OCI-LY7 (cell line): ENCODE measurements around the gene PDE9A. TPM values are rescaled to one million over a fixed set of nuclear protein-coding genes. Genes with fewer than 3 reads are reported as not detected.

Experiments
- BruUV-seq: library from RNA; stranded (reverse); fragments of 400-500 nt; replicated peaks from 2 replicates; lab custom pipeline; 2021; lab: Mats Ljungman, UMichigan
- CTCF ChIA-PET: fragments of 300-600 bp; sonication (Branson Sonifier 250); formaldehyde crosslinking; loops from one replicate; lab custom pipeline; 2022; ENCODE audit warnings: antibody characterized with exemption; ENCODE audit not compliant: unreplicated experiment; lab: Charles Lee
- POLR2A ChIA-PET: fragments of 300-600 bp; sonication (Branson Sonifier 250); formaldehyde crosslinking; loops from one replicate; lab custom pipeline; 2022; ENCODE audit warnings: antibody characterized with exemption; lab: Charles Lee
- DNase-seq: peaks from one replicate; pipeline ENCODE4 v3.0.0-alpha.2; 2015; ENCODE audit warnings: low spot score
- H2AFZ ChIP-seq: fragments of 200-600 bp; sonication (generic), shearing (Covaris generic); 2 replicates; pipeline ENCODE4 v1.6.1; 2014; ENCODE audit warnings: mild to moderate bottlenecking, antibody characterized with exemption, low read length, moderate library complexity
- H3K27ac ChIP-seq: fragments of 200-600 bp; sonication (generic); 2 replicates; pipeline ENCODE4 v1.5.1; 2014; ENCODE audit warnings: mixed run types, low read depth, mild to moderate bottlenecking, moderate library complexity, low read length, inconsistent platforms; ENCODE audit not compliant: poor library complexity, severe bottlenecking
- H3K36me3 ChIP-seq: fragments of 200-600 bp; sonication (generic); 2 replicates; pipeline ENCODE4 v1.6.1; 2014; ENCODE audit warnings: mild to moderate bottlenecking, antibody characterized with exemption, low read length, moderate library complexity, mixed read lengths; ENCODE audit not compliant: insufficient read depth
- H3K4me1 ChIP-seq: fragments of 200-600 bp; sonication (generic); 2 replicates; pipeline ENCODE4 v1.5.1; 2014; ENCODE audit warnings: mild to moderate bottlenecking, low read length; ENCODE audit not compliant: insufficient read depth, poor library complexity, severe bottlenecking
- H3K4me2 ChIP-seq: fragments of 200-600 bp; sonication (generic); 2 replicates; pipeline ENCODE4 v1.6.1; 2014; ENCODE audit warnings: mild to moderate bottlenecking, low read length
- H3K4me3 ChIP-seq: fragments of 200-600 bp; sonication (generic); 2 replicates; pipeline ENCODE4 v1.5.1; 2014; ENCODE audit warnings: mild to moderate bottlenecking, low read depth, low read length; ENCODE audit not compliant: poor library complexity, severe bottlenecking
- H3K79me2 ChIP-seq: fragments of 200-600 bp; sonication (generic); 2 replicates; pipeline ENCODE4 v1.6.1; 2016; ENCODE audit warnings: low read depth, mild to moderate bottlenecking, low read length, moderate library complexity, mixed read lengths; ENCODE audit not compliant: insufficient read depth
- H3K9me2 ChIP-seq: fragments of 200-600 bp; sonication (generic); 2 replicates; pipeline ENCODE4 v1.6.1; 2016; ENCODE audit warnings: mild to moderate bottlenecking, low read length, mixed read lengths; ENCODE audit not compliant: insufficient read depth
- H3K9me3 ChIP-seq: fragments of 200-600 bp; sonication (generic); 2 replicates; pipeline ENCODE4 v1.6.1; 2014; ENCODE audit warnings: mild to moderate bottlenecking, mixed run types, low read length, mixed read lengths
- H4K20me1 ChIP-seq: fragments of 200-600 bp; sonication (generic); 2 replicates; pipeline ENCODE4 v1.6.1; 2014; ENCODE audit warnings: mild to moderate bottlenecking, antibody characterized with exemption, low read length, moderate library complexity, mixed read lengths; ENCODE audit not compliant: insufficient read depth
- EZH2phosphoT487 ChIP-seq: fragments of 200-600 bp; sonication (generic); IDR thresholded peaks from 2 replicates; pipeline ENCODE4 v1.6.1; 2018; ENCODE audit warnings: low read depth, borderline replicate concordance, mild to moderate bottlenecking, mixed run types, antibody characterized with exemption, low read length, moderate library complexity, mixed read lengths
- intact Hi-C: fragments of 100-400 bp; cut with micrococcal nuclease; formaldehyde crosslinking; loops from one replicate; pipeline ENCODE4 v1.10.0; 2022; ENCODE audit not compliant: unreplicated experiment
- total RNA-seq, 2 experiments: library from RNA; depleted of rRNA in 1 of 2; stranded (reverse); fragments of >200 nt in 1 of 2; shearing (Covaris generic) in 1 of 2; gene quantifications; 2 replicates each; pipeline ENCODE4 v1.2.3, GENCODE V29; 2014 to 2022
- TF ChIP-seq, protein P1 (sequence below): fragments of 200-600 bp; sonication (generic); conservative IDR thresholded peaks from 2 replicates; pipeline ENCODE4 v1.5.1; 2014; ENCODE audit warnings: mild to moderate bottlenecking, antibody characterized with exemption, low read length, moderate library complexity, mixed read lengths

Gene PDE9A
- total RNA-seq, 2 experiments from 2014 or later: 11.4 to 22.4 TPM

DNA sequence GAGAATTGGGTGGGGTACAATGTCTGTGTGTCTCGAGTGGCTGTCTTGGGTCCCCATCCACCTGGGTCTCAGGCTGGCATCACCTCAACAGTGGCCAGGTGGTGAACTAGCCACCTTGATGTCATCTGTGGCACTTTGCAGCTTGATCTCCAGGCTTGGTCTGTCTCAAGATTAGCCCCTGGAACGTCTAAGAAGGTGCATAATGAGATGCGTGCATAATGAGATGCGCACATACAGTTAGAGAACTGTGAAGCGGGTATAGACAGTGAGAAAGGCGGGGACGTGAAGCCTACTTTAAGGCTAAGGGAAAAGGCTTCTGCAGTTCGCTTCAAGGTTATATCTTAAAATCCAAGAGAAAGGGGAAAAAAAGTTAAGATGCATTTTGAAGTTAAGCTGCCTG, 127.2 kb downstream of the PDE9A start:
- ChIA-PET POLR2A (no interaction called here), CTCF (no interaction called here)
- Histone ChIP-seq H3K4me3 (no peak overlapping the region), H3K36me3 (no peaks in the 10 kb centered on the region), H3K27ac (no peak overlapping the region), H4K20me1 (no peaks in the 10 kb centered on the region), H3K9me3 (no peaks in the 10 kb centered on the region), H3K4me2 (no peak overlapping the region), H3K4me1 (no peaks in the 10 kb centered on the region), H2AFZ (no peak overlapping the region), H3K9me2 (no peaks in the 10 kb centered on the region), H3K79me2 (no peaks in the 10 kb centered on the region)
- TF ChIP-seq EZH2phosphoT487: no peak
- DNase-seq: no peak
- no TSS peak for BruUV-seq
- intact Hi-C loops: no loop called here

GRCh38 chr21:42781150-42781970, 127.9 kb downstream of the PDE9A start:
- TF ChIP-seq, protein P1, sequence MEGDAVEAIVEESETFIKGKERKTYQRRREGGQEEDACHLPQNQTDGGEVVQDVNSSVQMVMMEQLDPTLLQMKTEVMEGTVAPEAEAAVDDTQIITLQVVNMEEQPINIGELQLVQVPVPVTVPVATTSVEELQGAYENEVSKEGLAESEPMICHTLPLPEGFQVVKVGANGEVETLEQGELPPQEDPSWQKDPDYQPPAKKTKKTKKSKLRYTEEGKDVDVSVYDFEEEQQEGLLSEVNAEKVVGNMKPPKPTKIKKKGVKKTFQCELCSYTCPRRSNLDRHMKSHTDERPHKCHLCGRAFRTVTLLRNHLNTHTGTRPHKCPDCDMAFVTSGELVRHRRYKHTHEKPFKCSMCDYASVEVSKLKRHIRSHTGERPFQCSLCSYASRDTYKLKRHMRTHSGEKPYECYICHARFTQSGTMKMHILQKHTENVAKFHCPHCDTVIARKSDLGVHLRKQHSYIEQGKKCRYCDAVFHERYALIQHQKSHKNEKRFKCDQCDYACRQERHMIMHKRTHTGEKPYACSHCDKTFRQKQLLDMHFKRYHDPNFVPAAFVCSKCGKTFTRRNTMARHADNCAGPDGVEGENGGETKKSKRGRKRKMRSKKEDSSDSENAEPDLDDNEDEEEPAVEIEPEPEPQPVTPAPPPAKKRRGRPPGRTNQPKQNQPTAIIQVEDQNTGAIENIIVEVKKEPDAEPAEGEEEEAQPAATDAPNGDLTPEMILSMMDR: no peak
- no peak overlapping the region for H2AFZ ChIP-seq
- no peaks in the 10 kb centered on the region for H3K4me1 ChIP-seq
- intact Hi-C loops: no loop called here
- CTCF ChIA-PET: no interaction called here
- no peaks in the 10 kb centered on the region for H3K9me3 ChIP-seq
- no peak overlapping the region for H3K4me3 ChIP-seq
- no peaks in the 10 kb centered on the region for H3K79me2 ChIP-seq
- H3K9me2 ChIP-seq: no peaks in the 10 kb centered on the region
- no peak overlapping the region for H3K27ac ChIP-seq
- no peak for DNase-seq
- no peaks in the 10 kb centered on the region for H3K36me3 ChIP-seq
- BruUV-seq: no TSS peak
- POLR2A ChIA-PET: no interaction called here
- no peaks in the 10 kb centered on the region for H4K20me1 ChIP-seq
- H3K4me2 ChIP-seq: no peak overlapping the region

DNA sequence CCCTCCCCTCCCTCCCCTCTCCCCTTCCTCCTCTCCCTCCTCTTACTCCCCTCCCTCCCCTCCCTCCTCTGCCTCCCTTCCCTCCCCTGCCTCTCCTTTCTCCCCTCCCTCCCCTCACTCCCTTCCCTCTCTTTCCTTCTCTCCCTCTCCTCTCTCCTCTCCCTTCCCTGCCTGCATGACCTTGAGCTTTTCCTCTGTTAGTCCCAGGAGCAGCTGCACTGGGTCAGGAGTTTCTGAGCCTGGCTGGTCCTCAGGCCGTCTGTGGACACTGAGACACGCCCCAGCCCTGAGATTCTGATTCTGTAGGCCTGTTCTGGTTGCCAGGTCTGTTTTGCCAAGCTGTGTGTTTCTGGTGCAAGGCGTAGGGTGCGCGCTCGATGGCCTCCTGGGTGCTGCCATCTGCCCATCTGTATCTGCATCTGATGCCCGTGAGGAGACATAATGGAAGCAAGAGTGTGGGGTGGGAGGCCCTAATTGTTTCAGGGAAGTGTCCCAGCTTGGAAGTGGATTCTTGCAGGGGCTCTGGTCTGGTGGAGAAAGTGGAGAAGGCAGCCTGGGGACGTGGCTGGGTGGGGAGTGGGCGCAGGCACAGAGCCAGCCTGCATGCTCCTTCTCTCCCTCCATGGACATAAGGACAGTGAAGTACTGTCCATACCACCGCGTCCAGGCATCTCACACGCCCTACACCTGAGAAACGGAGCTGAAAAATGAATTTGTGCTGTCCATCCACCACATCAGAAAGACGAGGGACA, 128.7 kb downstream of the PDE9A start:
- CTCF ChIA-PET: no interaction called here
- TF ChIP-seq, protein P1: no peak
- no peak for TF ChIP-seq EZH2phosphoT487
- H3K79me2 ChIP-seq: no peaks in the 10 kb centered on the region
- no peaks in the 10 kb centered on the region for H3K4me1 ChIP-seq
- H3K9me3 ChIP-seq: no peaks in the 10 kb centered on the region
- BruUV-seq: no TSS peak
- POLR2A ChIA-PET: no interaction called here
- H3K36me3 ChIP-seq: no peaks in the 10 kb centered on the region
- no peak overlapping the region for H3K4me2 ChIP-seq
- no peak overlapping the region for H2AFZ ChIP-seq
- H3K4me3 ChIP-seq: no peak overlapping the region
- intact Hi-C loops: no loop called here
- H3K9me2 ChIP-seq: no peaks in the 10 kb centered on the region
- H3K27ac ChIP-seq: no peak overlapping the region
- no peak for DNase-seq
- no peaks in the 10 kb centered on the region for H4K20me1 ChIP-seq
